Fibroblast of skin of right biceps (primary cell): Measurements from ENCODE around the gene UGGT1.
"Not testable (repeated sequence)": the region's sequence is repeated elsewhere in the genome, so short reads cannot be mapped to it uniquely, and the experiment has no call there.

Source experiments
- DNase-seq: peaks from one replicate; pipeline ENCODE4 v3.0.0-alpha.2; 2013

UGGT1 gene

GRCh38 chr2:128115921-128116623, 25.1 kb downstream of the UGGT1 start:
- DNase-seq: no peak

DNA sequence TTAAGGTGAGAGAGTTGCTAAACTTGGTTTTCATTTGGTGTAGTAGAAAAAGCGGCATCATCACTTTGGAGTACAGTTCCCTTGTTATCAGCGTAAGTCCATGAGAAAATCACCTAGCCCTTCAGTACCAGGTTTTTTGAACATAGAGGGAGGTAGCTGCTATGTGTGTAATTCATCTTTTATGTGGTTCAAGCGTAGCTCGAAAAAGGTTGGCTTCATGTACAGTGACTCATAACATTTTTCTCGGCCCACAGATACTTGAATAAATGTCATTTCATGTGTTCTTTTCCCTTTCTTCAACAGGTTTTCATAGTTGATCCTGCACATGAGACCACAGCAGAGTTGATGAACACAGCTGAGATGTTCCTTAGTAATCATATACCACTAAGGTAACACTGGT, 43.6 kb downstream of the UGGT1 start:
- DNase-seq: no peak

- DNase-seq: no peak
Observed at GRCh38 chr2:128137094-128137616, 46.2 kb downstream of the UGGT1 start.

DNA sequence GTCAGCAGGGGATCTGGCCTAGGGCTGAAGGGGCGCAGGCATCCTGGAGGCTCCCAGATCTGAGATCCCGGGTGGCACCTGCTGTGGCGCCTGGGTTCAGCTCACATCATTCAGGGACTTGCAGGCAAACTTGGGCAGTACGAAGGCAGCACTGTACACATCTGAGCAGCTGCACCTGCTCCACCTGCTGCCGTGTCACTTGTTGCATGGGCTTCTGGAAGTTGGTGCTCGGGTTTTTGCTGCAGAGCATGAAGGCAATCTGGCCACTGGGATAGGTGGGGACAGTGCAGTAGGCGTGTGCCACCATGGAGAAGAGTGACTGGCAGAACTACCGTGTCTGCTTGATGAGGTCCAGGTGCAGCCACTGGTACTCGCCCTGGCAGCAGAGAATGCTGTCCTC, 48.6 kb downstream of the UGGT1 start:
- no peak for DNase-seq

DNA sequence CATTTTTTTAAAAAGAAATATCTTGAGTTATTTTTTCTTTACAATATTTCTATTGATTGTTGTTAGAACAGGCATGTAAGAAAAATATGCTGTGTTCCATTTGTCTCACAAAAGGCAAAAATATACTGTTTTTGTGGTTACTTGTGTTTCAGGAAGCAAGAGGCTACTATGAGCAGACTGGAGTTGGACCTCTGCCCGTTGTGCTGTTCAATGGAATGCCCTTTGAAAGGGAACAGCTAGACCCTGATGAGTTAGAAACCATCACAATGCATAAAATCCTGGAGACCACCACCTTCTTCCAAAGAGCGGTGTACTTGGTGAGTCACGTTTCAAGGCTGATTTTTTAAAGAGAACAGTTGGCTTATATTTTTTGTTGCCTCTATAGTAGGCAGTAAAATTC, 54.7 kb downstream of the UGGT1 start:
- DNase-seq: peak; percentile 24

DNA sequence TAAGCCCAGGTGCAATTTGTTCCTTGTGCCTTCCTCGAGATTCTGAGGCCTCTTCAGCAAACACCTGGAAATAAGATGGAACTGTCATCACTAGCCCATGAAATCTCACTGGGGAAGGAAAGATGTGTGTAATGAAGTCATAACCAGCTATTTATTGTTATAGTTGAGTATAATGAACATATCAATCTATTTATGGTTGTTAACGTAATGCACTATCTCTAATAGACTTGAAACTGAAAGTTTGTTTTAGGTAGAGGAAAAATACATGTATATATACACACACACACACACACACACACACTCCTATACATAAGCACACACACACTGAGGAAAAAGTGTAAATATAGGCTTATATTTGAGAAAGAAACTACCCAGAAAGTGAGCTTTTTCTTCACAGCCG, 62.8 kb downstream of the UGGT1 start:
- DNase-seq: no peak

- no peak for DNase-seq
Observed at GRCh38 chr2:128154225-128154624, 63.2 kb downstream of the UGGT1 start.

DNA sequence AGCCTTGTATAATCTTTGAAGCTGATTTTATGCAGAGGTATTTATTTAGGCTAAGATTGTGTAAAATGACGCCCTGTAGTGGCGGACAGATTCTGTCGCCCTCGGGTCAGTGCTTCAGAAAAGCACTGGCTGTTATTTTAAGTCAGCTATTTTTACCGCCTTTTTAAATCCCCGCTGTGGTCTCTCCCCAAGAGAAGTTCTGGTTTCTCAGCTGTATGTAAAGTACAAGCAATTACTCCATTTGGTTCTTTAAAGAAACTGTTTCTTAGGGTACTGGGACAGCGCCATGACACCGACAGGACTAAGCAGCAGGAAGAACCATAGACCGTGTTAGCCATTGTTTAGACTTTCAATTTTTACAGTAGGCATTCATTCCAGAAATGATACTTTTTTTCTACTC, 65.0 kb downstream of the UGGT1 start:
- no peak for DNase-seq

- no peak for DNase-seq
Observed at GRCh38 chr2:128156812-128157211, 65.8 kb downstream of the UGGT1 start.

DNA sequence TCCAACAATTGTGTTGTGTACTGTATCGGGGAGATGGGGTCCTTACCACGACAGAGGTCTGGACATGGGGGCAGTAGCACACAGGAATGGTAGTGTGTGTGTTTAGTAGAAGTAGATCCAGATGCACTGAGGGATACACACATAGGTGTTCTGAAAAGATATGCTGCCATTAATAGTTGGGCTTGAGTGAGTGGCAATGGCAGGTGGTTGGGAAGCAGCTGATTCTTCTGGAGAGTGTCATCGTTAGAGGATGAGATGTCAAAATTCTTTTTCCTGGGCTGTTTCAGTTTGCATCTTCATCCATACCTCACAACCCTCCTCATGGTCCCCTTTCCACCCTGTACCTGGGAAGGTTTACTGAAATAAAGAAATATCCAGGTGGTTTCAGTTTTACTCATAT, 66.6 kb downstream of the UGGT1 start:
- no peak for DNase-seq

DNA sequence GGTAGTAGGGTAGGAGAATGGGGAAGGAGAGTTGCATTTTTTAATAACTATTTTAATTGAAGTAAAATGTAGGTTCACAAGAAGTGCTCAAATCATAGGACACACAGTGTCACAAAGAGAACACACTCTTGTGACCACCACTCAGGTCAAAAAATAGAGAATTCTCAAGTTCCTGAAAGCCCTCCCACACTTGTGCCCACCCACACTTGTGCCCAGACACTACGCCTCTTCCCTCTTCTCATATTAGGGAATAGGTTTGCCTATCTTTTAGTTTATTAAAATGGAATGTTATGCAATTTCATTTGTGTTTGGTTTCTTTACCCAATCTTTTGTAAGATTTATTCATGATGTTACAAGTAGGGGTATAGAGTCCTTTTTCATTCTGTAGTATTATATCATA, 67.2 kb downstream of the UGGT1 start:
- DNase-seq: no peak

GRCh38 chr2:128159437-128159836, 68.4 kb downstream of the UGGT1 start:
- DNase-seq: no peak

DNA sequence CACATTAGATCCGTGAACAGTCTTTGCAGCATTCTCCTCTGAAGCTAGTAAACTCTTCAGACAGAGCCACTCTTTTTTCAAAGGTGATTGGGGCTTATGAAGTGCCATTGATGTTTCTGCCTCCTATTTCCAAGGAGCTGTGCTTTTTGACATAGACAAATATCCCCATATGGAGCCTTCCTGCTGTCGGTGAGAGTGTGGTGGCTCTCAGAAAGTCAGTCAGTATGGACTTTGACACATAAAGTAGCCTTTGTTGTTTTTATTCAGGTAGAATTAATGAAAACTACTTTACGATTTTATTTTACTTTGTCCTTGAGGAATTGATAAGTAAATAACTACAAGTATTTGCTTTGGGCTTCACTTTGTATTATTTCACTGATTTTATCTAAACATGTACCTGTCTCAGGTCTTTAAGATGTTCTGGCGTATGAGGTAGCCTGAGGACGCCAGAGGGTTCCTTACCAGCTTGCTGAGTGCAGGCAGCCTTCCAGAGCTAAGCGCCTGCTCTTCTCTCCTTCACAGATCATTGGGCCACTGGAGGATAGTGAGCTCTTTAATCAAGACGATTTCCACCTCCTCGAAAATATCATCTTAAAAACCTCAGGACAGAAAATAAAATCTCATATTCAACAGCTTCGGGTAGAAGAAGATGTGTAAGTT, 69.7 kb downstream of the UGGT1 start:
- DNase-seq: no peak

GRCh38 chr2:128162266-128162665, 71.3 kb downstream of the UGGT1 start:
- no peak for DNase-seq

DNA sequence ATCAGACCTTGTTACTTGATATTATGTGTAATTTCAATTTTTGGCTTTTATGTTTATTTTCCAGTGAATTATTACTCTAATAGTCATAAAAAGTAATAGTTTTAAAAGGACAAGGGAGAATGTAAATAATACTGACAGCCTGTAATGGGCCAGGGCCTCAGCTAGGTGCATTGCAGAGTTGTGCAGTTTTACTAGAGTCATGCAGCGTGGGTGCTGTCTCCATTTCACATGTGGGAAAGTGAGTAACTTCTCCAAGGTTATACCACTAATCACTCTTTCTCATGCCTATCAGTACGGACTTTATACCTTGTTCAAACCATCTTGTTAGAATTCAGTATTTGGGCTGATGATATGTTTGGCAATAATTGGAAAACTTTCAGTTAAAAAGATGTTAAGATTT, 73.3 kb downstream of the UGGT1 start:
- DNase-seq: no peak

GRCh38 chr2:128166746-128167353, 75.8 kb downstream of the UGGT1 start:
- no peak for DNase-seq

DNA sequence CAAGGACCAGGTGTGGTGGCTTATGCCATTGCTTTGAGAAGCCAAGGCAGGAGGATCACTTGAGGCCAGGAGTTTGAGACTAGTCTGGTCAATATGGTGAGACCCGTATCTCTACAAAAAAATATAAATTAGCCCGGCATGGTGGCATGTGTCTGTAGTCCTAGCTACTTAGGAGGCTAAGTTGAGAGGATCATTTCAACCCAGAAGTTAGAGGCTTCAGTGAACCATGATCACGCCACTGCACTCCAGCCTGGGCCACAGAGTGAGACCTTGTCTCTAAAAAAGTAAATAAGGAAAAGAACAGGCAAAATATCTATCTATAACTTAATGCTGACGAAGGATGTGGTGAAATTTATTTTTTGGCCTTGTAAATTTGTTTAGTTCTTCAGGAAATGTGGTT, 78.1 kb downstream of the UGGT1 start:
- no peak for DNase-seq

DNA sequence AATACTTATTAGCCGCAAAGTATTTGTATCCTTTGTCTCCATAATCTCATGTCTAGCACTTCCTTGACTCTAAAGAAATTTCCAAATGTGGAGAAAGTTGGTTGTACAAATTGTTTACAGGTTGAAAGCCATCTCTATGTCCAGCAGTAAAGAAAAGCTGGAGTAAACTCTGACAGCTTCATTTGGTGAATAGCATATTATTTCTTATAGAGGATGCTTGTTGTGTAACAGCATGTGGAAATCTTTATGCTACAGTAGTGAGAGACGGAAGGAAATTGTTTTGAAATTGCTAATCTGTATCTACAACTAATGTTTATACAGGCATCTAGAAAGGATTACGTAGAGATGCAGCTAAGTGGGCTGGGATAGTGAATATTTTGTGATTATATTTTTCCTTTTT, 78.5 kb downstream of the UGGT1 start:
- no peak for DNase-seq

GRCh38 chr2:128169933-128170709, 79.1 kb downstream of the UGGT1 start:
- DNase-seq: no peak

DNA sequence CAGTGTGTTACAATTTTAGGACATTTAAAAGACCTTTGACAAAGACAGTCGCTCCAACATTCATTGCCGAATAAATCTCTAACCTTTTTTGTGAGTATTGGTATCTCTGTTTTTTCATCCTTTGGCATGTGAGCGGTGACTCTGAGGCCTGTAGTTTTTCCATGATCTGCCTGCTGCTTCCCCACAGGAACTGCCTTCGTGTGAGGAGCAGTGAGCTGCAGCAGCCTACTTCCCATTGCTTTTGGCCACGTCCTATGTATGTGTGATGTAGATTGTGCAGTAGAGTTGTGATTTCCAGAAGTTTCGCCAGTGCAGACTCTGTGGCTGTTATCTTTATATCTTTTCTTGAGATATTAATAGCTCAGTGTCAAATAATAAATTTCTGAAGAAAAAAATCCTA, 79.8 kb downstream of the UGGT1 start:
- no peak for DNase-seq

DNA sequence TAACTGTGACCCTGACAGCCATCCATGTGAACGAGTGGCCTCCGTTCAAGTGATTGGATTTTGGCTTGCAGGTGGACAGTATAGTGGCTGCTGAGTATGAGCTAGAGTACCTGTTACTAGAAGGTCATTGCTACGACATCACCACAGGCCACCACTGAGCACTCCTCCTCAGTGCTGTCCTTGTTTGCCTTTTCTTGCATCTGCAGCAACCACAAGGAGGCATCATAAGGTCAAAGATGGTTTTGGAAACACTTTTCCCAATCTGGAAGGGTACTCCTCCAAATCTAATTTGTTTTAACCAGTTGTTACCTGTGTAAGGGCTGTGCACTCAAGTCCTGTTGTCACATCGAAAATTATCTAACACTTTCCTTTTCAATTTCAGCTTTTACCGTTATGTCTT, 81.2 kb downstream of the UGGT1 start:
- no peak for DNase-seq

GRCh38 chr2:128174067-128174466, 83.1 kb downstream of the UGGT1 start:
- not testable (repeated sequence) for DNase-seq

DNA sequence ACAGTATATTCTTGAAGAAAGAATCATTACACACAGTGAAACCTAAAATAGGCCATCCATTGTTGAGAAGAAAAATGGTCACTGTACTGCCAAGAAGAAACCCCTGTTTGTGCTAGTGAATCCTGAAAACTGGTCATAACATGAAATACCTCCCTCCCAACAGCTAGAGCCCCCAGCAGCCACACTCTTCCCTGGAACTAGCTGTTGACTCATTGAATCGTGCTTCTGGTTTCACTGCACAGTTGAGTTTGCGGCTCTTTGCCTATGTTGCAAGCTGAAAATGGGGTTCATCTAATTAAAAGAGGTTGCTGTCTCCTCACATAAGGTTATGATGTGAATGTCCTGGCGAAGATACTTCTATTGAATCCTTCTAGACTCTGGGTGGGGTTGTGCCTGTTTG, 86.3 kb downstream of the UGGT1 start:
- DNase-seq: no peak
